DMS 273 (cell line): Measurements from ENCODE around the gene MRRF.
A peak's percentile ranks its signal among the peaks of the same experiment; 100 is the strongest.
"Not testable (repeated sequence)": the region's sequence is repeated elsewhere in the genome, so short reads cannot be mapped to it uniquely, and the experiment has no call there.

ENCODE experiments used
- DNase-seq: peaks from one replicate; lab custom pipeline; 2025; ENCODE audit not compliant: unreplicated experiment; lab: John Stamatoyannopoulos, UW

MRRF gene

GRCh38 chr9:122350577-122351355 is 86.1 kb downstream of the MRRF start:
- peak; percentile 84 for DNase-seq

GRCh38 chr9:122354536-122355199 is 90.0 kb downstream of the MRRF start:
- DNase-seq: no peak

- DNase-seq: no peak
Measured at GRCh38 chr9:122355336-122355875, 90.7 kb downstream of the MRRF start.

GRCh38 chr9:122356627-122357026 is 91.9 kb downstream of the MRRF start:
- peak; percentile 37 for DNase-seq

- no peak for DNase-seq
Measured at GRCh38 chr9:122360891-122361290, 96.2 kb downstream of the MRRF start.

- not testable (repeated sequence) for DNase-seq
Measured at GRCh38 chr9:122363131-122363530, 98.4 kb downstream of the MRRF start.

GRCh38 chr9:122364117-122364782 is 99.6 kb downstream of the MRRF start:
- DNase-seq: no peak

- DNase-seq: no peak
Measured at GRCh38 chr9:122364783-122365150, 100.1 kb downstream of the MRRF start.

- no peak for DNase-seq
Measured at GRCh38 chr9:122366074-122366660, 101.5 kb downstream of the MRRF start.

GRCh38 chr9:122367065-122367464 is 102.4 kb downstream of the MRRF start:
- DNase-seq: no peak

GRCh38 chr9:122367774-122368460 is 103.2 kb downstream of the MRRF start:
- DNase-seq: no peak

- no peak for DNase-seq
Measured at GRCh38 chr9:122368642-122369041, 104.0 kb downstream of the MRRF start.

- no peak for DNase-seq
Measured at GRCh38 chr9:122370303-122370702, 105.6 kb downstream of the MRRF start.

- DNase-seq: peak; percentile 76
Measured at GRCh38 chr9:122370869-122371755, 106.4 kb downstream of the MRRF start, which contains the start of gene PTGS1. TSS of gene PTGS1 (plus strand) at chr9:122371024. CDS start at chr9:122371085, 61 bp downstream.

- no peak for DNase-seq
Measured at GRCh38 chr9:122371846-122372245, 107.2 kb downstream of the MRRF start.

- DNase-seq: peak; percentile 24
Measured at GRCh38 chr9:122372856-122373845, 108.5 kb downstream of the MRRF start.

- peak; percentile 67 for DNase-seq
Measured at GRCh38 chr9:122374885-122375420, 110.3 kb downstream of the MRRF start.

- no peak for DNase-seq
Measured at GRCh38 chr9:122376796-122377195, 112.1 kb downstream of the MRRF start.
